Thoracic aorta (tissue), 2 donors: ENCODE measurements around the gene PLCL2. TPM values are rescaled to one million over a fixed set of nuclear protein-coding genes. Genes with fewer than 3 reads are reported as not detected.

Experiments
- ATAC-seq: fragments of 150-250 bp; one replicate; pipeline ENCODE4 v1.8.0; 2017; ENCODE audit warnings: low read depth; ENCODE audit not compliant: insufficient number of reproducible peaks, low FRiP score
- DNase-seq: peaks from one replicate; pipeline ENCODE4 v3.0.0-alpha.2; 2020; ENCODE audit warnings: low spot score
- H3K27ac ChIP-seq, 2 donors: fragments of 200-600 bp; sonication (generic); 1 replicate in 1 of 2; 2 replicates in 1 of 2; pipeline ENCODE4 v1.5.1; 2016; ENCODE audit warnings: mild to moderate bottlenecking in 2 of 2, moderate library complexity in 2 of 2
- H3K27me3 ChIP-seq: fragments of 200-600 bp; sonication (generic); replicated peaks from 2 replicates; pipeline ENCODE4 v1.6.0; 2016; ENCODE audit warnings: mild to moderate bottlenecking; ENCODE audit not compliant: insufficient read depth
- H3K36me3 ChIP-seq: fragments of 200-600 bp; sonication (generic); one replicate; pipeline ENCODE4 v1.5.1; 2016
- H3K4me1 ChIP-seq, 2 donors: fragments of 200-600 bp; sonication (generic); 1 replicate in 1 of 2; 2 replicates in 1 of 2; pipeline versions ENCODE4 v1.5.1 to v1.6.0; 2016; ENCODE audit warnings: low read depth in 2 of 2, mild to moderate bottlenecking in 1 of 2; ENCODE audit not compliant: control insufficient read depth in 1 of 2
- H3K4me3 ChIP-seq: fragments of 200-600 bp; sonication (generic); 2 replicates; pipeline ENCODE4 v1.5.1; 2016; ENCODE audit warnings: mild to moderate bottlenecking
- H3K9me3 ChIP-seq: fragments of 200-600 bp; sonication (generic); 2 replicates; pipeline ENCODE4 v1.5.1; 2016
- total RNA-seq, 2 donors: library from RNA; depleted of rRNA; stranded (reverse); fragments of >200 nt; gene quantifications; one replicate each; pipeline versions ENCODE4 v1.1.0 to v1.2.3, GENCODE V29; 2016
- TF ChIP-seq, protein P1 (sequence below): fragments of 200-600 bp; sonication (generic); IDR thresholded peaks from one replicate; pipeline ENCODE4 v1.5.1; 2019; ENCODE audit warnings: antibody characterized with exemption

PLCL2 gene
- total RNA-seq, 2 donors from 2014 or later = 6.9 to 17.1 TPM

- Histone ChIP-seq H3K4me1 (peaks cover 8 to 53% of the 10 kb centered on the region in 2 donors), H3K9me3 (no peaks in the 10 kb centered on the region), H3K27me3 (no peaks in the 10 kb centered on the region), H3K36me3 (no peaks in the 10 kb centered on the region), H3K27ac (no peak overlapping the region), H3K4me3 (no peak overlapping the region)
- ATAC-seq (no peak), DNase-seq (no peak)
- TF ChIP-seq, protein P1, sequence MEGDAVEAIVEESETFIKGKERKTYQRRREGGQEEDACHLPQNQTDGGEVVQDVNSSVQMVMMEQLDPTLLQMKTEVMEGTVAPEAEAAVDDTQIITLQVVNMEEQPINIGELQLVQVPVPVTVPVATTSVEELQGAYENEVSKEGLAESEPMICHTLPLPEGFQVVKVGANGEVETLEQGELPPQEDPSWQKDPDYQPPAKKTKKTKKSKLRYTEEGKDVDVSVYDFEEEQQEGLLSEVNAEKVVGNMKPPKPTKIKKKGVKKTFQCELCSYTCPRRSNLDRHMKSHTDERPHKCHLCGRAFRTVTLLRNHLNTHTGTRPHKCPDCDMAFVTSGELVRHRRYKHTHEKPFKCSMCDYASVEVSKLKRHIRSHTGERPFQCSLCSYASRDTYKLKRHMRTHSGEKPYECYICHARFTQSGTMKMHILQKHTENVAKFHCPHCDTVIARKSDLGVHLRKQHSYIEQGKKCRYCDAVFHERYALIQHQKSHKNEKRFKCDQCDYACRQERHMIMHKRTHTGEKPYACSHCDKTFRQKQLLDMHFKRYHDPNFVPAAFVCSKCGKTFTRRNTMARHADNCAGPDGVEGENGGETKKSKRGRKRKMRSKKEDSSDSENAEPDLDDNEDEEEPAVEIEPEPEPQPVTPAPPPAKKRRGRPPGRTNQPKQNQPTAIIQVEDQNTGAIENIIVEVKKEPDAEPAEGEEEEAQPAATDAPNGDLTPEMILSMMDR = no peak
These were observed 6.0 kb downstream of the PLCL2 start for GRCh38 chr3:16890597-16891333.

GRCh38 chr3:16893618-16894200 is 9.0 kb downstream of the PLCL2 start:
- no peaks in the 10 kb centered on the region for H3K27me3 ChIP-seq
- H3K9me3 ChIP-seq = no peaks in the 10 kb centered on the region
- H3K27ac ChIP-seq = no peak overlapping the region
- H3K36me3 ChIP-seq = no peaks in the 10 kb centered on the region
- ATAC-seq = no peak
- TF ChIP-seq, protein P1 = no peak
- peaks cover 0 to 46% of the 10 kb centered on the region in 2 donors for H3K4me1 ChIP-seq
- no peak for DNase-seq
- H3K4me3 ChIP-seq = no peak overlapping the region

DNA sequence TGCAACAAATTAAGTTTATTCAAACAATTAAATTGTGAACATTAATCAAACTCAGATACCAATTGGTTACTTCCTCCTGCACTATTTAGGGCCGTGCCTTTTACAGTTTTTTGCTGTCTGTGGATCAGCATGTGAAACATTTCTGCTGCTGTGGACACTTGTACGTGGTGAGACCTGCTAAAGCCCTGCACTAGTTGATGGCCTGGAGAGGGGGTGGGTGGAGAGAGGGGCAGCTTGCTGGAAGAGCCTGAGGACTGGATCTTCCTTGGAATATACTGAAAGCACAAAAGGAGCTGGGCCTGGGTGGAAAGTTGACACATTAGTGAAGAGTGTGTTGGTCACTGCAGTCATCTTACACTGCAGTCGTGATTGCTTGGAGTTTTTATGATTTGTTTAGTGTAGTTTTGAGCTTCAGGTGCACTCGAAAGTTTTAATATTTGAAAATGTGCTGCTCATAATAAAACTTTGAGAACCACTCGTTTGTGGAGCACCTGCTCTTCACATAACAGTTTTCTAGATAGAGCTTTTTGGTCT is 11.4 kb downstream of the PLCL2 start:
- DNase-seq (no peak), ATAC-seq (no peak)
- H3K36me3 ChIP-seq = no peaks in the 10 kb centered on the region
- no peaks in the 10 kb centered on the region for H3K9me3 ChIP-seq
- H3K27ac ChIP-seq = no peak overlapping the region
- peaks cover 0 to 27% of the 10 kb centered on the region in 2 donors for H3K4me1 ChIP-seq
- TF ChIP-seq, protein P1 = no peak
- no peak overlapping the region for H3K4me3 ChIP-seq
- no peaks in the 10 kb centered on the region for H3K27me3 ChIP-seq

- Histone ChIP-seq H3K36me3 (no peaks in the 10 kb centered on the region), H3K9me3 (no peaks in the 10 kb centered on the region), H3K4me1 (peaks cover 0 to 31% of the 10 kb centered on the region in 2 donors), H3K27me3 (no peaks in the 10 kb centered on the region), H3K27ac (no peak overlapping the region), H3K4me3 (no peak overlapping the region)
- ATAC-seq = no peak
- TF ChIP-seq, protein P1 = no peak
- DNase-seq = no peak
These were observed 12.1 kb downstream of the PLCL2 start for GRCh38 chr3:16896820-16897219.

DNA sequence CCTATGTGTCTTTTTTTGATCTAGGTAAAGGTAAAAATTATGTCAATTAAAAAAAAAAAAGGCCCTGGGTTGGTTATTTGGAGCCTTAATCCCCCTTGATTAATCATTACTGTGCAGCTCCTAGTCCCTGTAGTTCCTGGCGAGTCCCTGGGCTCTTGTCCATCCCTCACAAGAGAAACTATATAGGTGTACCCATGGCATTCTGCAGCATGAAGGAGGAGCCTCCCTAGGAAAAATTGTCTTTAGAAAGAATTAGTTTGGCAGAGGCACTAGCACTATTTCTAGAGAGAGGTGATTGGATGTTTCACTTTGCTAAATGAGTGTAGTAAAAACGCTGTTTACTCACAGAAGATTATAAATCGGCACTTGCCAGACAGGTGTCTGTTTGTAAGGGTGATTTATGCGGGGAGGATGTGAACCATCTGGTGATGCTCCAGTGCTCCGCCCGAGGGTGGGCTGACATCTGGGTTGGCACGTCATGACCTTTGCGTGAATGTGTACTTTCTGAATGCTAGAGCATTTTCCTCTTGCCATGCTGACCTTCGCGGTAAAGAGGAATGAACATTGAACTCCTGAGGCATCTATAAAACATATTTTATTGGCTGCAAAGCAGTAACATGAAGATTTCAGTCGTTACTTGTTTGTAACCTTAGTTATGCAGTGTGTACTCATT is 12.6 kb downstream of the PLCL2 start:
- no peaks in the 10 kb centered on the region for H3K27me3 ChIP-seq
- ATAC-seq (no peak), DNase-seq (no peak)
- no peaks in the 10 kb centered on the region for H3K36me3 ChIP-seq
- no peak overlapping the region for H3K27ac ChIP-seq
- TF ChIP-seq, protein P1 = no peak
- peaks cover 0 to 33% of the 10 kb centered on the region in 2 donors for H3K4me1 ChIP-seq
- no peak overlapping the region for H3K4me3 ChIP-seq
- no peaks in the 10 kb centered on the region for H3K9me3 ChIP-seq
